Renal cortex interstitium (tissue), 11 donors: ENCODE results near the gene TIMP4. TPM values are rescaled to one million over a fixed set of nuclear protein-coding genes. Genes with fewer than 3 reads are reported as not detected.

ENCODE experiments used
- DNase-seq, 11 donors: peaks; one replicate each; pipeline ENCODE4 v3.0.0-alpha.2; 2013; ENCODE audit warnings: low read depth in 9 of 11, low spot score in 4 of 11; ENCODE audit errors: extremely low read depth in 1 of 11
- polyA plus RNA-seq, 3 donors: library from polyadenylated mRNA; unstranded; fragments of 120-200 nt; gene quantifications; one replicate each; pipeline ENCODE4 v1.2.1, GENCODE V29; 2013; ENCODE audit not compliant: insufficient read length in 3 of 3

The TIMP4 gene
- polyA plus RNA-seq, 3 donors = 0.53 to 1.4 (median 0.90) TPM

DNA sequence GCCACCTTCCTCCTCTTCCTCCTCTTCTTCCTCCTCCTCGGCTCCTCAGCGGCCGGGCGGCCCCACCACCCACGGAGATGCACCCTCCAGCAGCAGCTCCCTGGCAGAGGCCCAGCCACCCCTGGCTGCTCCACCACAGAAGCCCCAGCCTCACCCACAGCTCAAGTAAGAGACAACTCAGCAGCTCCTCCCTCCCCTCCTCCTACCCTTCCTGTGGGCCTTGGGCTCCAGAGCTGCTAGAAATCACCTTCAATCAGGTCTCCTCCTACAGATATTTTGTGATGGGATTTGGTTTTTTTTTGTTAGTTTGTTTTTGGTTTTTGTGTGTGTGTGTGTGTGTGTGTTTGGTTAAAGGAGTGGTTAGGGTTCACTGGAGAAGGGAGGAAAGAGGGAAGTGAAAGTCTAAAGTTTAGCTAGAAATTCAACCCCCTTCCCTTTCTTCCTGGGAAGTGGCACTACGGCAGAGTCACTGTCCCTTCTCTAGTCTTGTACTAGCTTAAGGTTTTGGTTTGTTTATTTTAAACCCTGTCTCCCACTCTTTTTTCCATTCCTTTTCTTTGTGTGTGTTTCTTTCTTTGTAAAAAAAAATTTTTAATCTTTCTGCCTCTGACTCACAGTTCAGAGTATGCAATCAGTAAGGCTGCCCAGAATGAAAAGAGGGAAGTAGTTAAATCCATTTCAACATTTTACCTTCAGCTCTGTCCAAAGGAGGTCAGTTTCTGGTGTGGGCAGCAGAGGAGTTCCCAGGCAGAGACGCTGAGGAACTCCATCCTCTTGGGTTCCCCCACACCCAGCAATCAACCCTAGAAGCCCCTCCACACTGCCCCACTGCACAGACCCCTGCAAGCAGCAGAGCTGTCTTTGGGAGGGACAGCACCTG is 29.0 kb upstream of the TIMP4 start:
- DNase-seq = no peak

DNA sequence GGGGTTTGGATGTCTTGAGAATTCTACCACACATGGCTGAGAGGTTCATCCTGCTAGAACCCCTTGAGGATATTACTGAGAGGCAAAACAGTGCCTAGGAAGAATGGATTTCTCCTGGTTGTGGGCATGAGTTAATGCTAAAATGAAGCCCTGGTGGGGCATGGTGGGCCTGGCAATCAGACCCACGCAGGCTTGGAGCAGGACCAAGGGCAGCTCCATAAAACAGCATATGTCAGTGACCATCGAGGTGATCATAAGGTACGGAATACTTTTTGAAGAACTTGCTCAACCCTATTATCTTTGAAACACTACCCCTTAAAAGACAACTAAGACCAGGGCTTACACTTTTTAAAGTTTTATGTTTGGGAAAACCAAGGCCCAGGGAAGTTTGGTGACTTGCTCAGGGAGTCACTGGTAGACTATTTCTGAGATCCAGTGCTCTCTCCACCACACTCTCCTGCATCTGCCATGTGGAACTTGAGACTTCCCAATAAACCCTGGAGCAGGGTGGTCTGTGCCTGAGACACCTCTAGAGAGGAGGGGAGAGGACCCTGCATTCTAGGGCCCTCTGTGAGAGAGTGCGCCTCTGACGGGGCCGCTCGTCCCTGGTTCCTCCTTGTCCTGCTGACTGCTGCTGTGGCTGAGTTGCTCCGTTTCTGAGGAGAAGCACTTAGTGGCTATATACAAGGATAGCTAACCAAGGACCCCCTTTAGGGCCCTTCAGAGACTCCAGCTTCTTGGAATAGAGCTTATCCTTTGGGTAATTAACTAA is 28.0 kb upstream of the TIMP4 start:
- DNase-seq = no peak

DNA sequence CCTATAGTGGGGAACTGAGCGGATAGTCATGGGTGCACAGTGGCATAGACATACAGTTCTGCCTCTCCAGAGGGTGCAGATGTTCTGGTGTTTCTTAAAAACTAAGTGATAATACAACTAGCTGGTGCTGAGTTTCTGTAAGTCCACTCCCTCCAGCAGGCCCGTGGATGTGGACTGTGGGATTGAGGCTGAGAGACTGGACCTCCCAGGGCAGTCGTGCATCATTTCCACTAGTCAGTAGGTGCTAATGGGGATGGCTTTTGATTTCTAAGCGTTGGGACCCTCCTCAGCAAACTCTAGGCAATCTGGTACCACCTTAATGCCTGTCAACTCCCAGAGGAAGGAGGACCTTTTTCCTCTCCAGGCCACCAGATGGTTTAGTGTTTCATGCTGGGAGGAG is 27.3 kb upstream of the TIMP4 start:
- DNase-seq = no peak

DNA sequence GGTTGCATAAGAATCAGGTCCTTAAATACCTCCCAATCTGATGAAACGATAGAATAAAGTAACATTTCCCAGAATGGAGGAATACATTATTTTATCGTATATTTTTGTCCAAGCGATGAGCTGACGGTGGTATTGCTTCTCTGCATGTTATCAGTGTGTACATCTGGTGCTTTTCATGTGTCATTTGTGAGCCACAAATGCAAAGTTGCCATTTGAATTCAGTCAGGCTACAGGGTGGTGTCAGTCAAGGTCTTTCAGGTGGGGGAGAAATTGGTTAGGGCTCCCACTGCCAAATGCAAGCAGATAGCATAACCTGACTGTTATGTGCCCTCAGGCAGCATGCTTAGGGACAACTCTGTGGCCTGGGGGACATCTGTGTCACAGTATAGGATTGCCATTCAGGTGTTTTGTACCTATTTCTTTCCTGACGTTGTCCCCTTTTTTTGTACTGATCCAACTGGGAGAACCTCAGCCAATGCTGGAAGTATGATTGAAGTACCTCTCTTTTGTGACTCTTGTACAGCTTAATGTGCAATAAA is 26.5 kb upstream of the TIMP4 start:
- DNase-seq = no peak

DNA sequence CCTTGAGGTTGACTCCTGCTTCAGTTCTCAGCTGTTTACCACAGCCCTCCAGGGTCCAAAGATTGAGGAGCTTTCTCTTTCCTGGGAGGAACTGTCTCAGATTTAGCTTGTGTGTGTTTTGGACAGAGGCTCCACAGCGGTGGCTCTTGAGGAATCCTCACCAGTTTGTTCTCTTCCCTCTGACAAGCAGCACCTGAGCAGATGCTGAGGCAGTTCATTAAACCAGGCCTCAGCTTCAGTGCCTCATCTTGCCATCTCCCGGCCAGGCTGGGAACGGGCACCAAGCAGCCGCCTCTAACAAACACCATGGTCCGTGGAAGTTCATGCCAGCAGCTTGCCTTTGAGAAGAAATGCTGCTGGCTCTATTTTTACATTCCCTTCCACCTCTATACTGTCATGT is 25.8 kb upstream of the TIMP4 start:
- DNase-seq = no peak

DNA sequence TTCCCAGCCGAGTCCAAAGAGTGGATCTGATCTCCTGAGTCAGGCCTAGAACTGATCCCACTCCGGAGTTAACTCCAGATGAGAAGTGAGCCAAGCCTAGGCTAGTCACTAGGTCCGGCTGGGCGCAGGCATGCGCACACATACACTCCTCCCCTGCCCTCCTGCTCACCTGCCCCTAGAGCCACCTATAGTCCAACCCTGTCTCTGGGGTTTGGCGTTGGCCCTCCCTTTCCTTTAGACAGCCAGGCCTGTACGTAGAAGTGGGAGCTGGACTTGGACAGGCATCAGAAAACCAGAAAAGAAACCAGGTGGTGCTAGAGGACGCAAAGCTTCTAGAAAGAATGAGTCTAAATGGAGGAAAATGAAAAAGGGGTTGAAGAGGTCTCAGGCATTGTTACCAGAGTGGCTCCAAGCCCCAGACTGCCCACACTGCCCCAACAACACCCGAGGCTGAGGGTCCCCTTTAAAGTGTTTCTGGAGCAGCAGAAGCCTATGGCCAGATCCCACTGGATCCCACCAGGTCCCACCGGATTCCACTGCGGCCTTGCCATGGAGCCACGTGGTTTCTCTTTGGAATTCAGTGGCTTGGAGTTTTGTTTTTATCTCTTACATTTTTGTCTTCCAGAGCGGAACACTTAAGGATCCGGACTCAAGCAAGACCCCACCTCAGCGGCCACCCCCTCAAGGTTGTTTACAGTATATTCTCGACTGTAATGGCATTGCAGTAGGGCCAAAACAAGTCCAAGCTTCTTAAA is 24.2 kb upstream of the TIMP4 start:
- no peak for DNase-seq

DNA sequence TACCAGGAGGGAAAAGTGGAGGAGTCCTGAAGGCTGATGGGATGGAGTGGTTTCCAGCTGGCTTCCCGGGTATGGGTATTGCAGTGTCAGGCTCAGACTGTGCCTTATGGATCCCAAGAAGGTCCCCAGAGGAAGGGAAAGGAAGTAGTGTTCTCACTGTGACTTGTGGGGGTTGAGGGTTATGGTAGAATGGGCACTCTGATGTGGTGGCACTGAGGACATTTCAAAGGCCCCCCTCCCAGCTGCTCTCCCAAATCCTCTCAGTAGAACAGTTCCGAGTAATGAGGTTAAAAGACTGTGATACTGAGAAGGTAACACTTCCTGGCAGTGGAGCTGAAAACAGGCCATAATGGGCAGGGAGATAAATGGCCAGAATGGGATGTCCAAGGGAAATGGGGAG is 23.1 kb upstream of the TIMP4 start:
- no peak for DNase-seq

DNA sequence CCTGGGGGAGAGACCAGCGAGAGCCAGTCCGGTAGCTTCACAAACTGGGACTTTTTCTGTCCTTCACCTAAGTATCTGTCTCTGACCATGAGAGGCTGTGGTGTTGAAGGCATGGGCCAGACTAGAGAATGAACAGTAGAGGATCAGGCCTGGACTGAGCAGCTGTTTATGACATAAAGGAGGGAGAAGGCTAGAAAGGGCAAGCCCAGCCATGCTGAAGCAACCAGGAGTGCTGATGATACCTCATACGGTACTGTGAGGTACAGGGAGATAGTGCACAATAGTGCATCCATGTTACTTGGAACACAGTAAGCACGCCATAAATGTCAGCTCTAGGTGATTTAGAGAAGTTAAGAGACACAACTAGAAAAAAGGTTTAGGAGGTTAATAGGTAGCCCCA is 22.6 kb upstream of the TIMP4 start:
- no peak for DNase-seq

DNA sequence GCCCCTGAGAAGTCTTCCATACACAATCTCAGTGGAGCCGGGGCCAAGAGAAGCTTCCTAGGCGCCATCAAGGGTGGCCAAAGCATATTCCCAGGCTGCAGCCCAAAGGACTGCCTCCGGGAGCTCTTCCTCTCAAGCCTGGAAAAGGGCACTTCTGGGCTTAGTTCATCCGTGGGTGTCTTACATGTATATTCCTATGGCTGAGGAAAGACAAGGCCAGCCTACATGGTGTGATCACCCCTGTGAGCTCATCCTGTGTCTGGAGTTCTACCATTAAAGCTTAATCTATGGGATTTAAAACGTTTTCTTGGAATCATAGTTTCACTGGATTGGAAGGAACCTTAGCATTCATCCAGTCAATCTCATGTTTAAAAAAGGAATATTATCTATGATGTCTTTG is 21.9 kb upstream of the TIMP4 start:
- DNase-seq = no peak

DNA sequence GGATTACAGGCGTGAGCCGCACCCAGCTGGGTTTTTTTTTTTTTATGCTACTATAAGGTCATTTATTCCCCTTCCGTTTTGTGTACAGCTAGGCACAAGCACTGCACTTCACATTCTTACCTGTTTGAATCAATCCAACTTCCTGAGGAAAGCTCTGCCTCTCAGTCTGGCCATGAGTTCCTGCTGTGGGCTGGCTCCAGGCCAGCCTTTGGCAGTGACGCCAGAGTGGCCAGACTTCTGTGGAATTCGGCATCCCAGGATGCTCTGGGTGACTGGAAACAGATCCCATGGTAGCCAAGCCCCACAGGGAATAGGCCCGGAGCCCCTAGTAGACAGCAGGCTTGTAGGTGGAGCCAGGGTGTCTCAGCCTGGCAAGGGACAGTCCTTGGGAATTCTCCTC is 21.5 kb upstream of the TIMP4 start:
- no peak for DNase-seq

DNA sequence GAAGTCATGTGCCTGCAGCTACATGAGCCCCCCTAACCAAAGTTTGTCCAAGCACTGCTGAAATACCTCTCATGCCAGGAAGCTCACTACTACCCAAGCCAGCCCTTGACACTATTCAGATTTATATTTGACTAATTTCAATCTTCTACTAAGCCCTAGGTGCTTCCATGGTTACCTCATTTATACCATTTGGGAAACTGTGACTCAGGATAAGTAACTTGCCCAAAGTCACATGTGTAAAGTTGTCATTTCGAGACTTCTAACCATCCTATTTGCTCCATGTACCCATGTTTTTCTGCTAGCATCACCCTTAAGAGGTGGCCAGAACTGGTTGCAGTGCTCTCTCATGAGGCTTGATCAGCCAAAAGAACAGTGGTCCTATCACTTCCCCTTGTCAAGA is 20.7 kb upstream of the TIMP4 start:
- no peak for DNase-seq

DNA sequence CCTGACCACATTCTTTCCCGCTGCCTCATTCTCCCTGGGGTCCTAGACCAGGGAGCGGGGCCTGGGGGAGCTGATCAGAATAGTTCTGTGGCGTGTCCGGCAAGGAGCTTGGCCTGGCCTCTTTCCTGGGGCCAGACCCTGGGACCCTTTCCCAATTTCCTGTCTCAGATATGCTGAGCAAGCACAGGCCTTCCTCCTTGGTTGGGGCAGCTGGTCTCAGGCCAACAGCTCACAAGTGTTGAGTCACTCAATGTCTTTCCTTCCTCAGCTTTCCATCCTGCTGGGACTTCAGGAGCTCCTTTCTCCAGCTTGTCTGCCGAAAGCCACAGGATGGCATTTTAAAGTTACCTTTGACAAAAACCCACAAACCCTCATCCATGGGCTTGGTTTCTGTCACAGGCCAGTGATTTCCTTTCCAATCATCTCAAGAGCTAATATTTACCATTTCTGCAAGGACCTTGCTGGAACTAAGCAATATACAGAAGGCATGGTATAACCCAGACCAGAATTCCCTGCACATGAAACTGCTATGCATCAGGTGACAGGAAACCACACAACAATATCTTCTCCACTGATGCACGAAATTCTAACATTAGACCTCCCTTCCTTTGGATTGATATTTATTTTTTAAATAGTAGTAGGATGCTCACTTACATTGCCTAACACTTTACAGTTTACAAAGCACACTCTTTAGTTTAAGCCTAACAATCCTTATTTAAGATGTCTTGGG is 19.5 kb upstream of the TIMP4 start:
- no peak for DNase-seq

DNA sequence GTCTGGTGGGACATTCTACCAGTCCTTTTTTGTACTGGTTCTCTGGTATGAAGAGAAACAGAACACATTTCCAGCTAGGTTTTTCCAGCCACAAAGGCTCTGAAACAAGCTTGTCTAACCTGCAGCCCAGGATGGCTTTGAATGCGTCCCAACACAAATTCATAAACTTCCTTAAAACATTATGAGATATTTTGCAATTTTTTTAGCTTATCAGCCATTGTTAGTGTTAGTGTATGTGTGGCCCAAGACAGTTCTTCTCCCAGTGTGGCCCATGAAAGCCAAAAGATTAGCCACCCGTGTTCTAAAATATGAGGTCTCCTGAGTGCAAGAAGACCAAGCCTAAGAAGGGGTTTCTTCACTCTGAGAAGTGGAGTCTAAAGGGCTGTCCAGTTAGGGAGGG is 18.4 kb upstream of the TIMP4 start:
- DNase-seq = no peak

DNA sequence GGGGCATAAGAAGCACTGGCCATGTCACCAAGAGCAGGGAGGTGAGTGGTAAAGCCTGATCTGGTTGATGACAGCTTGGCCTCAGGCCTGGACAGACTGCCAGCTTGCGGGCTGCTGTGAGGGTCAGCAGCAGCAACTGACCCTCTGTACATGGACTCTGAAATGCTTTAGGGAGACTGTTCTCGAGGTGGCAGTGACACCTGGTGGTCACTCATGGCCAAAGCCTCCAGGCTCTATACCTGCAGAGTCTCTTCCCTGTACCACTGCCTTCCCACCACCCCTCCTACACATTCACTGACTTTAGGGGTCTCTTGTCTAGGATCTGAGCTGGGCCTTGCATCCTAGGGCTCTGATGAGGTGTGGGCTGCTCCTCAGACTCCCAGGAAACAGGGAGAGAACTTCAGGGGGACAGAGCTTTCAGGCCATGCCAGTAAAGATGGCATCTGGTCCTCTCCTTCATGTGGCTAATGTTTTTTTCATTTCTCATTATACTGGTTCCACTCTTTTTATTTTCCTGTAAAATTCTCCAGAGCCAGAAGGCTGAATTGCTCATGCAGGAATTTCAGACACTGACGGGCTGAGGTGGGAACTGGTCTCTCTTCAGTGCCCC is 17.2 kb upstream of the TIMP4 start:
- no peak for DNase-seq

DNA sequence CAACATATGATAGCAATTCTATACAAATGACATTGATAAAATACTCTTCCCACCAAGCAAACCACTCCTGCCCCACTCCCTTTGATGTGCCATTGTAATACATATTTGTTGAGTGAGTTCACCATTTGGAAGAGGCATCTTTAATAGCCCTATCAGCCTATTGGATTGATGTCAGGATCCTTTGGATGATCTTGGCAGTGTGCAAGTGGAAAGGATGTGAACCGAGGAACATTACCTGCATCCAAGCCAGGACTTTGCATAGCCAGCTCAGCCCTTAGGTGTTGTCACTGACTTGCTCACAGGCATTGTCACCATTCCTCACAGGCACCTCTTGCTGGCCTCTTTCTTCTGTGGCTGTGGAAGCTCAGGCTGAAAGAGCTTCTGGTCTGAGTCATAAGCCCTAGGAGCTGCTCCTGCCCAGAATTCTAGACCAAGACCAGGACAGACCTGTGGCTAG is 16.5 kb upstream of the TIMP4 start:
- DNase-seq = no peak

DNA sequence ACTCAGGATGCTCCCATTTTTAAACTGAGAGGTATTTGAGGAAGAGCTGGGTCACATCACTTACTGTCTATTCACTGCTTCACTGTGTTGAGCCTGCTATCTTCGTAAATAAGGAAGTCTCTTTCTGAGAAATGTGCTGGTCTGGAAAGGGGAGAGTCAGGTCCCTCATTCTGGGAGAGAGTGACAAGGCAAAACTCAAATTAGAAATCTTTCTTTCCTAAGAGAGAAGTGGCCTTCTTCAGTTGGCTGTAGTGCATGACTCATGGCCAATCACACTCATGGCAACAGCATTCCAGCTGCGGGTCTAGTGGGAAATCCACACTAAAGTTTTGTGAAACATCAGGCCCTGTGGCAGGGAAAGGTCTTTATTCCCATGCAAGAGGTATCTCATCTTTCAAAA is 11.5 kb upstream of the TIMP4 start:
- DNase-seq = no peak

DNA sequence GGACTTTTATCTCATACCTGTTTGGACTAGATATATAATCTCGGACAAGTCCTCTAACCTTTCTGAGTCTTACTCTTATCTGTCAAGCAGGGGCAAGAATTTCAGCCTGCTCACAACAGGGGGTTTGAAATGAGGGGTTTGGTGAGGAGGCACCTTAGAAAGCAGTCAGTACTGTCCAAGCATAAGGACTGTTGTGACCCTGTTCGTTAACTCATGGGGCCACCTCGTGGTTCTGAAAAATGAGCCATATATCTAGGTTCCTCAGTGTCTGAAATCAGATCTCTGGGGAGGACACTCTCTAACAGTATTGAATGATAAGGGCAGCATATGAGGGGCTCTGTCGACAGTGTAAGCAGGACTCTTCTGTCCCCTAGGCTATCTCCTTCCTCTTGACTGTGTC is 7.2 kb upstream of the TIMP4 start:
- DNase-seq = no peak

DNA sequence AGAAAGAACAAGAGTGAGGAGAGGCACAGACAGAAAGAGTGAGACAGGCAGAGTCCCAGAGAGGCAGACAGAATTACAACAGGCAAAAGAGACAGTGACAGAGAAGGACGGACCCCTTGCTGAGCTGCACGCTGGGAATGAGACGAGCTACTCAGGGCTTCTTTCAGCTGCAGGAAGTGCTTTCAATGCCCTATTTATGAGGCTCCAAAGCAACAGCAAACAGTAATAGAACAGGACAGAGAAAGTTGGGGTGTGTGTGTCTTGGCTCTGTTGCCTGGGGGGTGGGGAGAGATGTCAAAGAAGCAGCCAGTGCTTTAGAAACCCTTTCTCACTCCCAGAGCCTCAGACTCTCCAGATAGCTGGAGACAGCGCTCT is 502 bp upstream of the TIMP4 start:
- no peak for DNase-seq

DNA sequence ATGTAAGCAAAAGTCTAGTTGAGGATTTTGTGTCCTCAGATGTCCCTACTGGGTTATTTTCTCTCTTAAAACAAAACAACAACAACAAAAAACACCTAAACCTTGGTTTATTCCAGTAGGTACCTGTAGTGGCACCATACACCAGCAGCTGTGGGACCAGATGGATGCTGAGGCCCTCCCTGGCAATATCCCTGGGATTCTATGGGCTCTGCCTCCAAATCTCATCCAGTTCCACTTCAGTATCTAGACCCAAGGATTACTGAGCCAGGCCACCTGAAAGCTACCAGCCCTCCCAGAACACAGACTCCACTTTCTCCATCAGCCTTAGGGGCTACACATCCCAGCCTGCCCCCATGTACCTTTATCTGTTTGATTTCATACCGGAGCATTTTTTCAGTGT is 1.7 kb downstream of the TIMP4 start:
- no peak for DNase-seq
